ENCODE results near the gene TNNC1.

TNNC1 gene

GRCh38 chr3:52471371-52472238 is 17.8 kb upstream of the TNNC1 start:
- Histone ChIP-seq H3K4me1 (ENCODE audit: control insufficient read depth in 1 of 2, insufficient read depth in 2 of 2, low read length in 2 of 2) (peaks cover 9 to 11% of the 10 kb centered on the region in 2 donors), H3K27me3 (ENCODE audit: low read depth, low read length) (no peaks in the 10 kb centered on the region), H3K27ac (ENCODE audit: low read length) (no peak overlapping the region), H3K9me3 (ENCODE audit: control insufficient read depth in 1 of 2, low read length in 2 of 2) (no peaks in the 10 kb centered on the region), H3K4me3 (ENCODE audit: low read depth in 1 of 2, low read length in 2 of 2) (no peak overlapping the region), H3K36me3 (ENCODE audit: control insufficient read depth in 1 of 2, insufficient read depth in 2 of 2, low read length in 2 of 2) (peaks cover 38 to 58% of the 10 kb centered on the region in 2 donors)

- no peak overlapping the region for H3K27ac ChIP-seq (ENCODE audit: low read length)
- no peak overlapping the region for H3K4me3 ChIP-seq (ENCODE audit: low read depth in 1 of 2, low read length in 2 of 2)
- peaks cover 31 to 51% of the 10 kb centered on the region in 2 donors for H3K36me3 ChIP-seq (ENCODE audit: control insufficient read depth in 1 of 2, insufficient read depth in 2 of 2, low read length in 2 of 2)
- no peaks in the 10 kb centered on the region for H3K27me3 ChIP-seq (ENCODE audit: low read depth, low read length)
- peaks cover 11 to 16% of the 10 kb centered on the region in 2 donors for H3K4me1 ChIP-seq (ENCODE audit: control insufficient read depth in 1 of 2, insufficient read depth in 2 of 2, low read length in 2 of 2)
- H3K9me3 ChIP-seq (ENCODE audit: control insufficient read depth in 1 of 2, low read length in 2 of 2): no peaks in the 10 kb centered on the region
Observed at GRCh38 chr3:52470920-52471319, 17.1 kb upstream of the TNNC1 start.

GRCh38 chr3:52469001-52469400 is 15.2 kb upstream of the TNNC1 start:
- Histone ChIP-seq H3K27ac (ENCODE audit: low read length) (no peak overlapping the region), H3K27me3 (ENCODE audit: low read depth, low read length) (no peaks in the 10 kb centered on the region), H3K9me3 (ENCODE audit: control insufficient read depth in 1 of 2, low read length in 2 of 2) (no peaks in the 10 kb centered on the region), H3K4me3 (ENCODE audit: low read depth in 1 of 2, low read length in 2 of 2) (no peak overlapping the region), H3K4me1 (ENCODE audit: control insufficient read depth in 1 of 2, insufficient read depth in 2 of 2, low read length in 2 of 2) (peaks cover 11 to 19% of the 10 kb centered on the region in 2 donors), H3K36me3 (ENCODE audit: control insufficient read depth in 1 of 2, insufficient read depth in 2 of 2, low read length in 2 of 2) (peaks cover 20 to 35% of the 10 kb centered on the region in 2 donors)

GRCh38 chr3:52468336-52468735 is 14.5 kb upstream of the TNNC1 start:
- Histone ChIP-seq H3K9me3 (ENCODE audit: control insufficient read depth in 1 of 2, low read length in 2 of 2) (no peaks in the 10 kb centered on the region), H3K27me3 (ENCODE audit: low read depth, low read length) (no peaks in the 10 kb centered on the region), H3K27ac (ENCODE audit: low read length) (no peak overlapping the region), H3K4me1 (ENCODE audit: control insufficient read depth in 1 of 2, insufficient read depth in 2 of 2, low read length in 2 of 2) (peaks cover 11 to 19% of the 10 kb centered on the region in 2 donors), H3K36me3 (ENCODE audit: control insufficient read depth in 1 of 2, insufficient read depth in 2 of 2, low read length in 2 of 2) (peaks cover 15 to 28% of the 10 kb centered on the region in 2 donors), H3K4me3 (ENCODE audit: low read depth in 1 of 2, low read length in 2 of 2) (no peak overlapping the region)

GRCh38 chr3:52463416-52463815 is 9.6 kb upstream of the TNNC1 start:
- Histone ChIP-seq H3K27me3 (ENCODE audit: low read depth, low read length) (no peaks in the 10 kb centered on the region), H3K36me3 (ENCODE audit: control insufficient read depth in 1 of 2, insufficient read depth in 2 of 2, low read length in 2 of 2) (peaks cover 20 to 38% of the 10 kb centered on the region in 2 donors), H3K4me3 (ENCODE audit: low read depth in 1 of 2, low read length in 2 of 2) (no peak overlapping the region)

GRCh38 chr3:52461874-52462273 is 8.0 kb upstream of the TNNC1 start:
- H3K9me3 ChIP-seq (ENCODE audit: control insufficient read depth in 1 of 2, low read length in 2 of 2): no peaks in the 10 kb centered on the region
- no peaks in the 10 kb centered on the region for H3K27me3 ChIP-seq (ENCODE audit: low read depth, low read length)
- H3K36me3 ChIP-seq (ENCODE audit: control insufficient read depth in 1 of 2, insufficient read depth in 2 of 2, low read length in 2 of 2): peaks cover 30 to 40% of the 10 kb centered on the region in 2 donors
- no peak overlapping the region for H3K27ac ChIP-seq (ENCODE audit: low read length)
- peaks cover 0 to 13% of the 10 kb centered on the region in 2 donors for H3K4me1 ChIP-seq (ENCODE audit: control insufficient read depth in 1 of 2, insufficient read depth in 2 of 2, low read length in 2 of 2)
- H3K4me3 ChIP-seq (ENCODE audit: low read depth in 1 of 2, low read length in 2 of 2): no peak overlapping the region

More at GRCh38 chr3:52463416-52463815, 9.6 kb upstream of the TNNC1 start:
- Histone ChIP-seq H3K27ac (ENCODE audit: low read length) (no peak overlapping the region), H3K9me3 (ENCODE audit: control insufficient read depth in 1 of 2, low read length in 2 of 2) (no peaks in the 10 kb centered on the region), H3K4me1 (ENCODE audit: control insufficient read depth in 1 of 2, insufficient read depth in 2 of 2, low read length in 2 of 2) (peaks cover 4 to 18% of the 10 kb centered on the region in 2 donors)

- Histone ChIP-seq H3K4me1 (ENCODE audit: control insufficient read depth in 1 of 2, insufficient read depth in 2 of 2, low read length in 2 of 2) (peaks cover 0 to 19% of the 10 kb centered on the region in 2 donors), H3K27me3 (ENCODE audit: low read depth, low read length) (no peaks in the 10 kb centered on the region), H3K9me3 (ENCODE audit: control insufficient read depth in 1 of 2, low read length in 2 of 2) (no peaks in the 10 kb centered on the region), H3K4me3 (ENCODE audit: low read depth in 1 of 2, low read length in 2 of 2) (no peak overlapping the region), H3K36me3 (ENCODE audit: control insufficient read depth in 1 of 2, insufficient read depth in 2 of 2, low read length in 2 of 2) (peaks cover 30 to 40% of the 10 kb centered on the region in 2 donors), H3K27ac (ENCODE audit: low read length) (no peak overlapping the region)
Observed at GRCh38 chr3:52458770-52459545, 5.1 kb upstream of the TNNC1 start.

GRCh38 chr3:52458031-52458760 is 4.4 kb upstream of the TNNC1 start:
- Histone ChIP-seq H3K36me3 (ENCODE audit: control insufficient read depth in 1 of 2, insufficient read depth in 2 of 2, low read length in 2 of 2) (peaks cover 27 to 40% of the 10 kb centered on the region in 2 donors), H3K4me3 (ENCODE audit: low read depth in 1 of 2, low read length in 2 of 2) (no peak overlapping the region), H3K27ac (ENCODE audit: low read length) (no peak overlapping the region)

GRCh38 chr3:52456800-52457183 is 3.0 kb upstream of the TNNC1 start:
- H3K36me3 ChIP-seq (ENCODE audit: control insufficient read depth in 1 of 2, insufficient read depth in 2 of 2, low read length in 2 of 2): peaks cover 26 to 33% of the 10 kb centered on the region in 2 donors
- H3K9me3 ChIP-seq (ENCODE audit: control insufficient read depth in 1 of 2, low read length in 2 of 2): no peaks in the 10 kb centered on the region
- peak overlapping the region; percentile 74 to 76 for H3K4me3 ChIP-seq (ENCODE audit: low read depth in 1 of 2, low read length in 2 of 2)
- H3K27me3 ChIP-seq (ENCODE audit: low read depth, low read length): no peaks in the 10 kb centered on the region
- H3K4me1 ChIP-seq (ENCODE audit: control insufficient read depth in 1 of 2, insufficient read depth in 2 of 2, low read length in 2 of 2): peaks cover 0 to 19% of the 10 kb centered on the region in 2 donors
- H3K27ac ChIP-seq (ENCODE audit: low read length): no peak overlapping the region

More at GRCh38 chr3:52458031-52458760, 4.4 kb upstream of the TNNC1 start:
- Histone ChIP-seq H3K4me1 (ENCODE audit: control insufficient read depth in 1 of 2, insufficient read depth in 2 of 2, low read length in 2 of 2) (peaks cover 0 to 19% of the 10 kb centered on the region in 2 donors), H3K9me3 (ENCODE audit: control insufficient read depth in 1 of 2, low read length in 2 of 2) (no peaks in the 10 kb centered on the region), H3K27me3 (ENCODE audit: low read depth, low read length) (no peaks in the 10 kb centered on the region)

- Histone ChIP-seq H3K27ac (ENCODE audit: low read length) (peak overlapping the region; percentile 67), H3K36me3 (ENCODE audit: control insufficient read depth in 1 of 2, insufficient read depth in 2 of 2, low read length in 2 of 2) (peaks cover 26 to 31% of the 10 kb centered on the region in 2 donors), H3K9me3 (ENCODE audit: control insufficient read depth in 1 of 2, low read length in 2 of 2) (no peaks in the 10 kb centered on the region), H3K4me3 (ENCODE audit: low read depth in 1 of 2, low read length in 2 of 2) (peak overlapping the region; percentile 74 to 76), H3K27me3 (ENCODE audit: low read depth, low read length) (no peaks in the 10 kb centered on the region), H3K4me1 (ENCODE audit: control insufficient read depth in 1 of 2, insufficient read depth in 2 of 2, low read length in 2 of 2) (peaks cover 0 to 19% of the 10 kb centered on the region in 2 donors)
Observed at GRCh38 chr3:52456169-52456799, 2.4 kb upstream of the TNNC1 start.
